H1 (cell line): Measurements from ENCODE around the gene MEMO1. TPM values are rescaled to one million over a fixed set of nuclear protein-coding genes. Genes with fewer than 3 reads are reported as not detected.

Source experiments
- CREB1 ChIP-seq: IDR thresholded peaks from 2 replicates; pipeline ENCODE4 v1.6.1; 2012; ENCODE audit warnings: inconsistent platforms
- FOSL1 ChIP-seq: IDR thresholded peaks from 2 replicates; pipeline ENCODE4 v1.6.1; 2011; ENCODE audit warnings: mild to moderate bottlenecking, low read depth, low read length, moderate library complexity; ENCODE audit not compliant: insufficient read depth
- GABPA ChIP-seq: IDR thresholded peaks from 2 replicates; pipeline ENCODE4 v1.6.1; 2011; ENCODE audit warnings: mild to moderate bottlenecking, low read length, moderate library complexity, borderline replicate concordance; ENCODE audit not compliant: insufficient read depth
- KDM1A ChIP-seq: fragments of 200-600, 300-600 bp; sonication (generic); IDR thresholded peaks from 2 replicates; pipeline ENCODE4 v1.7.1; 2016; ENCODE audit warnings: mild to moderate bottlenecking, low read length, borderline replicate concordance
- SIN3A ChIP-seq, 2 experiments: IDR thresholded peaks in 1 of 2; conservative IDR thresholded peaks in 1 of 2; 2 replicates each; pipeline ENCODE4 v1.6.1; 2011 to 2012; ENCODE audit warnings: low read length in 2 of 2, improper control_type of control experiment in 1 of 2, low read depth in 1 of 2, mild to moderate bottlenecking in 1 of 2
- SIX5 ChIP-seq: IDR thresholded peaks from 2 replicates; pipeline ENCODE4 v1.6.1; 2011; ENCODE audit warnings: mild to moderate bottlenecking, low read depth, low read length
- SRF ChIP-seq: IDR thresholded peaks from 2 replicates; pipeline ENCODE4 v1.6.1; 2011; ENCODE audit warnings: mild to moderate bottlenecking, low read depth, low read length, moderate library complexity
- TEAD4 ChIP-seq: IDR thresholded peaks from 2 replicates; pipeline ENCODE4 v1.6.1; 2012; ENCODE audit warnings: low read depth, low read length, inconsistent platforms, mixed read lengths
- YY1 ChIP-seq: IDR thresholded peaks from 2 replicates; pipeline ENCODE4 v1.6.1; 2011; ENCODE audit warnings: low read depth, mild to moderate bottlenecking, low read length
- polyA plus RNA-seq, 7 experiments: library from polyadenylated mRNA; depleted of rRNA in 3 of 7; stranded (reverse) in 5 of 7; unstranded in 2 of 7; fragments of >200 nt in 5 of 7; fragments of 200-250 nt in 2 of 7; gene quantifications; 1 replicate in 5 of 7; 2 replicates in 1 of 7; 4 replicates in 1 of 7; pipeline versions ENCODE4 v1.2.1 to v1.2.3, GENCODE V29; 2011 to 2013; ENCODE audit warnings: missing spikeins in 2 of 7, mixed read lengths in 2 of 7
- total RNA-seq: library from RNA; stranded (reverse); fragmentation: NEBNext Ultra II Directional; extraction: Animal tissue kit (Norgen Biotek cat#: 25700); gene quantifications from 2 replicates; pipeline ENCODE4 v1.2.1, GENCODE V29; 2021
- TF ChIP-seq, protein P1 (sequence below): IDR thresholded peaks from 2 replicates; pipeline ENCODE4 v1.6.1; 2012; ENCODE audit warnings: inconsistent platforms

The MEMO1 gene
- total and polyA plus RNA-seq, 2 of the 8 experiments (the other 6 are each of a cell fraction or from before 2014, with no cell fraction given), result 26.9 to 54.7 TPM

DNA sequence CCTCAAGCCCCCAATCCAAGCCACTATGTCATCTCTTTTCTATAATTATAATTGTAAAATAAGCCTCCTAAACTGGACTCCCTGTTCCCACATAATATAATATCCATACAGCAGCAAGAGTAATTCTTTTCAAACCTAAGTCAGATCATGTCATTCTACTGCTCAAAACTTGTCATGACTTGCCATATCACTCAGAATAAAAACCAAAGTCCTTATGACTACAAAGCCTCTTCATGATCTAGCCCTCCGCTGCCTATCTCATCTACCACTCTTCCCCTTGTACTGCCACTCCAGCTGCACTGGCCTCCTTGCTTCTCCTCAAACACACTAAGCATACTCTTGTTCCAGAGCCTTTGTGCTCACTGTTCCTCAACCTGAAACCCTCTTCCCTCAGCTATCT lies 69.9 kb downstream of the MEMO1 start (continued):
- no peak for TF ChIP-seq GABPA
- TF ChIP-seq SIN3A (conservative IDR thresholded peaks at IDR 0.05 in 1 of 2, IDR thresholded peaks at IDR 0.05 in 1 of 2; ENCODE audit: low read depth in 1 of 2, low read length in 2 of 2), result no peak
- no peak for TF ChIP-seq SIX5
- no peak for TF ChIP-seq CREB1
- TF ChIP-seq YY1, result no peak
- no peak for TF ChIP-seq TEAD4
- no peak for TF ChIP-seq FOSL1
- TF ChIP-seq, protein P1, sequence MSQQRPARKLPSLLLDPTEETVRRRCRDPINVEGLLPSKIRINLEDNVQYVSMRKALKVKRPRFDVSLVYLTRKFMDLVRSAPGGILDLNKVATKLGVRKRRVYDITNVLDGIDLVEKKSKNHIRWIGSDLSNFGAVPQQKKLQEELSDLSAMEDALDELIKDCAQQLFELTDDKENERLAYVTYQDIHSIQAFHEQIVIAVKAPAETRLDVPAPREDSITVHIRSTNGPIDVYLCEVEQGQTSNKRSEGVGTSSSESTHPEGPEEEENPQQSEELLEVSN, result no peak
- TF ChIP-seq KDM1A, result no peak
- TF ChIP-seq SRF, result no peak
